NOMO-1 treated with dmso at 0.1 percent for 144 hours (cell line): ENCODE measurements around the gene HSPB6.
"Not testable (repeated sequence)": the region's sequence is repeated elsewhere in the genome, so short reads cannot be mapped to it uniquely, and the experiment has no call there.

Experiments
- DNase-seq: peaks from one replicate; lab custom pipeline; 2025; ENCODE audit not compliant: unreplicated experiment; lab: John Stamatoyannopoulos, UW

The HSPB6 gene, protein sequence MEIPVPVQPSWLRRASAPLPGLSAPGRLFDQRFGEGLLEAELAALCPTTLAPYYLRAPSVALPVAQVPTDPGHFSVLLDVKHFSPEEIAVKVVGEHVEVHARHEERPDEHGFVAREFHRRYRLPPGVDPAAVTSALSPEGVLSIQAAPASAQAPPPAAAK

DNA sequence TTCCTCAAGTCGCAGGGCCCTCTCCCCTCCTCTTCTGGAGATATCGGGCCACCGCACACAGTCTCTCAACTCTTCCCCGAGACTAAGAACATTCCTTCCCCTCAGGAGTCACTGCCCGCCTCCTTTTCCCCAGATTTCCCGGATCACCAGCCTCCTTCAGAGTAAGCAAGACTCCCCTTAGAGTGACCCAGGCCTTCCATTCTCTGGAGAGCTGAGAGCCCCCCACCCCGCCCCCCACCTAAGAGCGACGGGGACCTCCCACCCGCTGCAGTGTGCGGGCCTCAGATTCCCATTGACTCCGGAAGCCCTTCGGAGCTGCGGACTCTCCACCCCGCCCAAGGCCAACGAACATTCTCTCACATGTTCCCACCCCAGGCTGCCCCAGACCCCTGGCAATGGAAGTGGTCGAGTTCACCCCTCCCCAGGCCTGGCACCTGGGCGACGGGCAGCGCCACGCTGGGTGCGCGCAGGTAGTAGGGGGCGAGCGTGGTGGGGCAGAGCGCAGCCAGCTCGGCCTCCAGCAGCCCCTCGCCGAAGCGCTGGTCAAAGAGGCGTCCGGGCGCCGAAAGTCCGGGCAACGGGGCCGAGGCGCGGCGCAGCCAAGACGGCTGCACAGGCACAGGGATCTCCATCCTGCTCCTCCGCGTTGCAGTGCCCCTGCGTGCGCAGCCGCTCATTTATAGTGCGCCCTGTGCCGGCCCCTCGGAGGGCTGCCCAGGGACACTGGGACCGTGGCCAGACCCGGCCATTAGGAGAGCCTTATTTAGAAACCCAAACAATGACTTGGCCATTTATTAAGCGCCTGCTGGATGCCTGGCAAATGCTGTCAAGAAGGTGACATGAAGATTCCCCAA is at the start of gene HSPB6:
Gene HSPB6, minus strand, starts transcription at position 653 of the 854 bp plus-strand sequence. Its CDS starts 21 bp downstream, at position 632.
- no peak for DNase-seq

DNA sequence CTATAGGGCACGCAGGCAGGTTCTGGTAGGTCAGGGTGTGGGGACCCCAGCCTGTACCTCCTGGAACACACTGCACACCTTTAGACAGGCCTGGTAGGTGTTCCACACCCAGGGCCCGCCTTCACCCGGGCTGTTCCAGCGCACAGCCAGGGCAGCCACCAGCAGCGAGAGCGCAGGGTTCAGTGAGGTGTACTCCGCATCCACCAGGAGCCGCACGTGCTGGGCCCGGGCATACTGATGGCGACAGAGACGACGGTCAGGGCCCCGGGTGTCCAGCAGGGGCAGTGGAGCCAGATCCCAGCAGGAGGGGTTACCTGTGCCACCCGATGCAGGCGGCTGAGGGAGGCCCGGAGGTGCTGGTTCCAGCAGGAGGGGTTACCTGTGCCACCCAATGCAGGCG is 49.8 kb upstream of the HSPB6 start:
- no peak for DNase-seq

DNA sequence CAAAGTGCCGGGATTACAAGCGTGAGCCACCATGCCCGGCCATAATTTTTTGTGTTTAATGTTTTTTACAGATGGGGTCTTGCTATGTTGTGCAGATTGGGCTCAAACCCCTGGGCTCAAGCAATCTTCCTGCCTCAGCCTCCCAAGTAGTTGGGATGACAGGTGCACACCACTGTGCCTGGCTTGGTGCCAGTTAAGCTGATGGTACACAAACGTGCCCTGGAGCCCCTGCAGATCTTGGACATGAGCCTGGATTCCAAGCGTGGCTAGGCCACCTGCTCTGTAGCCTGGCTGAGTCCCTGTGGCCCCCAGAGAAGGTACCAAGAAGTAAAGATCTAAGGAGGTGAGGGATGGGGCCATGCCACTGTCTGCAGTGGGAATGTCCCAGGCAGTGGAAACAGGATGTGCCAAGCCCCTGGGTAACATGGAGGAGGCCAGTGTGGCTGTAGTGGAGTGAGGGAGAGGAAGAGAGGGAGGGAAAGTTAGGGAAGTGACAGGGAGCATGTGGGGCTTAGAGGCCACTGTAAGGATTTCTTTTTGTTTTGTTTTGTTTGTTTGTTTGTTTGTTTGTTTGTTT is 48.8 kb upstream of the HSPB6 start:
- no peak for DNase-seq

DNA sequence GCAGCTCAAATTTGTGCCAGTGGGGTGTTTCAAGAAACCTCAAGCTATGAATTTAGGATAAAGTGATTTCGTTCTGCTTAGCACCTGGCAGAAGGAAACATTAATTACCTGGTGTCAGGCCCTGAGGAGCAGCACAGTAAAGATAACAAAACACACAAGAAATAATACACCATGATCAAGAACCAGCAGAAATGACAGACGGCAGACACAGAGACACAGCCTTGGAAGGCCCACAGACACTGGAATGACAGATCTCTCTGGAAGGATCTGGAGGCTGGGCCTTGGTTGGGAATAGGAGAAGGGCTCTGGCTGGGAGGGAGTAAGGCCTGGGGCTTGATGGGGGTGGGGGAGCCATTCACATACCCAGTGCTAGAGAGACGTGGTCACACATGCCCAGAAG is 45.0 kb upstream of the HSPB6 start:
- no peak for DNase-seq

DNA sequence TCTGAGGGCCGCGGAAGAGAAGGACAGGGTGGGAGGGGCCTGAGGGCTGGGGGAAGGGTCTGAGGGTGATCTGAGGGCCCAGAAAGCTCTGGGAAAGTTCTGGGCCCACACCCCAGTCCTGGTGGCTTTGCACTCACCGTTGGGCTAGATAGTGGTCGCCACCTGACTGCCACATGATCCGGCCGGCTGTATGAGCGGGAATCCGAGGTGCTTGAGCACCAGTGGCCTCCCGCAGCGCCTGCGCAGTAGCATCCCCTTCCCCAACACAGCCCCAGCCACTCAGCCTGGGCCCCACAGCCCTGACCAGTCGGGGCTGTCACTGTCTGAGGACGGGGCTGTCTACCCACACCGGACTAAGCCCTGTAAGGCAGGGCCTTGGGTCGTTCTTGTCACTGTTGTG is 40.8 kb upstream of the HSPB6 start:
- DNase-seq: no peak

DNA sequence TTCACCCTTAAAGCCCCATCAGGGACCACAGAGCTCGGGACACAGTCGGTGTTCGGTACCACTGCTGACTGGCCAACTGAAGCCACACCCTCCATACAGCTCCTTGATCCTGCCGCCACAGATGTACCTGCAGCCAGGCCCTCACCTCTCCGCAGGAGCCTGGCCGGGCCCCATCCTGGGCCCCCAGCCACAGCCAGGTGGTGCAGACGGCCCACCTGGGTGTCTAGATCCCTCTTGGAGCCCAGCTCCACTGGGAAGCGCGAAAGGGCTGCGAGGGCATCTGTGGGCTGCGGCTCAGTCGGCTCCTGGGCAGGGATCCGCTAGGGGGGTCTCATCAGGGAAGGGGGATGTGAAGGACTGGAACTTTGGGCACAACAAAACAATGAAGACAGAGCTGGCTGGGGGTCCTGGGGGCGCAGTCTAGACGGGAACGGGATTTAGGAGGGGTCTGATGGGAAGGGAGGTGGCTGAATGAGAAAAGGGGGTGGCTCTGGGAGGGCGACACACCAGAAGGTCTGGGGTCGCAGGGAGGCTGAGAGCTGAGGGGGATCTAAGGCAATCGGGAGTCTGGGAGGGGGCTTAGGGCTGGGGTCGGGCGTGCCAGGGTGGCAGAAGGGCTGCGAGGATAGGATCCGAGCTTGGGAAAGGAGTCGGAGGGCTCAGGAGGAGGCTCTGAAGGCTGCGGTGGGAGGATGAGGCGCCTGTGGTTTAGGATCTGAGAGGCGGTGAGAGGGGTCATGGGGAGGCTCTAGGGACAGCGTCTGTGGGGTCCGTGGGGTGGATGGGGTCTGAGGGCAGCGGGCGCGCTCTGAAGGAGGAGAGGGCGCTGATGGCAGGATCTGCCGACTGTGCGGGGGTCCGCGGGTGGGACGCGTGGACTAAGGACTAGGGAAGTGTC is 40.1 kb upstream of the HSPB6 start:
- no peak for DNase-seq

DNA sequence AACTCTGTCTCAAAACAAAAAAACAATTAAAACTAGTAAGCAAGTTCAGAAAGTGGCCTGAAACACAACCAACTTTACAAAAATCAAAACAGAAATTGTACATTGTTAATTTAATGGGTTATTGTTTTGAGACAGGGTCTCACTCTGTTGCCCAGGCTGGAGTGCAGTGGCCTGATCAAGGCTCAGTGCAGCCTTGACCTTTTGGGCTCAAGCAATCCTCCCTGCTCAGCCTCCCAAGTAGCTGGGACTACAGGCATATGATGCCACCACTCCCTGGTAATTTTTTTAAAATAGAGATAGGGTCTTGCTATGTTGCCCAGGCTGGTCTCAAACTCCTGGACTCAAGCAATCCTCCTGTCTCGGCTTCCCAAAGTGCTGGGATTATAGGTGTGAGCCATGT is 38.7 kb upstream of the HSPB6 start:
- not testable (repeated sequence) for DNase-seq

DNA sequence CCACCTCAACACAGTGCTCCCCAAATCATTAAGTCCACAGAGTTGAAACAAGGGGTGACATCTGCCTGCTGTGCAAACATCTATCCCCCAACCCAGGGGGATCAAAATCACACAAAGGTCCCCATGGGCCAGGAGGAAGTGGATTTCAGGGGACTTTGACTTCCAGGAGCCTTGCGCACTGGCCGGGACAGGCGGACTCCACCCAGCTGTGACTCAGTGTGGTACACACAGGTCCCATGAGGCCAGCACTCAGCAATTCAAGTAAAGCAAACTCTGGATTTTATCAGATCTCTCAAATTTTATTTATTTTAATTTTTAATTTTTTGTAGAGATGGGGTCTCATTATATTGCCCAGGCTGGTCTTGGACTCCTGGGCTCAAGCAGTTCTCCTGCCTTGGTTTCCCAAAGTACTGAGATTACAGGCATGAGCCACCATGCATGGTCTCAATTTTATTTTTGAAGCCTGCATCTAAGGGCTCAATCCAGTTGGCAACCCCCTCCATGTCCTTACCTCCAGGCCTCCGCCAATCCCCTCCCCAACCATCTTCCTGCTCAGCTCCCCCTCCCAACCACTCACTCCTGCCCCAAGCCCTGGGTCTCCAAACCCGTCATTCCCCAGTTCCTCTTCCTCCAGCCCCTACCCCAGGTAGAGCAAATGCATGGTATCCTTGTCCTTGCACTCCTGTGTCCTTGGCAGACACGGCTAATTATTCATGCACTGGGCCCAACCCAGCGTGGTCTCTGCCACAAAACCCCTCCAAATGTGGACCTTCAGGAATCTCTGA is 36.7 kb upstream of the HSPB6 start:
- DNase-seq: no peak

DNA sequence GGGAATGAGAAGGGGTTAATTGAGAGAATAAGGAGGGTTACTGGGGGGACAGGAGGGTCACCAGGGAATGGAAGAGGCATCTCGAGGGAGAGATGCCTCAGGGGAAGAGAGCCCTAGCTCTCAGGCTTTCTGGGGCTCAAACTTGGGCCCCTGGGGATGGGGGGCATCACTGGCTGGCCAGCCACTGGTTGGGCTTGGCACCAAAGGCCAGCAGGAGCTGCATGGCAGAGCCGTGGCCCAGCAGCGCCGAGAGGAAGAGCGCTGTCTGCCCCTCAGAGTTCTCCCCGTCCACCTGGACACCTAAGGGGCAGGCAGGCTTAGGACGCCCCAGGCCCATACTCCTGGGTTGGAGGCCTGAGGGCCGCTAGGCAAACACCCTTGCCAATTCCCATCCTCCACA is 36.1 kb upstream of the HSPB6 start:
- no peak for DNase-seq

DNA sequence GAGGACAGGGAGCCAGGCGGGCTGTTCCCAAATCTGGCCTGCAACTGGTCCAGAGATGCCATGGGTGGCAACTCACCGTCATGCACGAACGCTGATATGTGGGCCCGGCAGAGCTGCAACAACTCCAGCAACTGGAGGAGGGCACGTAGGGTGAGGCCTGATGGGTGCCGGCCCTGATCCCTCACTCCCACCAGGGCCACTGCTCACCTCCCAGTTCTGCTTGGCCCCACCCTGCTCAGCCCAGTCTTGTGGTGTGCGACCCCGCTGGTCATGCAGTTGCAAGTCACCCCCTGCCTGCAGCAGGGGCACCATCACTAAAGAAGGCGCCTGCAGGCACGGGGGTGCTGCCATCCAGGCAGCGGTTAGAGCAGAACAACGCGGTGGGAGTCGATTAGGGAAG is 35.5 kb upstream of the HSPB6 start:
- no peak for DNase-seq

DNA sequence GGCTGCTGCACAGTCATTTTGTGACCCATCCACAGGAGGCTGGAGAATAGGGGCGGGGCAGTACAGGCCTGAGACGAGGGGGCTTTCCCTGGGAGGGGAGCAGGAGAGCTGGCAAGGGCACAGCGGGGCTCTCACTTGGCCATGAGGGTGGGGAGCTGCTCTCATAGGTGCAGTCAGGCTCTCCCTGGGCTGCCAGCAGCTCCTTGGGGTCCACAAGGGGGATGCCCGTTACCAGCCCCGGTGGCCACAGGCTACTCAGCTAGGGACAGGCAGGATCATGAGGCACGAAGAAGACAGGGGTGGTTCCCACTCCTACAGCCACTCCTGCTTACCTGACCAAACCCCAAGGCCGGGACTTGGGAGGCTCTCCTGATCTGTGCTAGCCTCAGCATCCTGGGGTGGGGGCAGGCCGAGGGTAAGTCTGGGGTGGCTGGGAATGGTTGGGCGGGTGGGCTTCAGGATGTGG is 35.0 kb upstream of the HSPB6 start:
- no peak for DNase-seq

DNA sequence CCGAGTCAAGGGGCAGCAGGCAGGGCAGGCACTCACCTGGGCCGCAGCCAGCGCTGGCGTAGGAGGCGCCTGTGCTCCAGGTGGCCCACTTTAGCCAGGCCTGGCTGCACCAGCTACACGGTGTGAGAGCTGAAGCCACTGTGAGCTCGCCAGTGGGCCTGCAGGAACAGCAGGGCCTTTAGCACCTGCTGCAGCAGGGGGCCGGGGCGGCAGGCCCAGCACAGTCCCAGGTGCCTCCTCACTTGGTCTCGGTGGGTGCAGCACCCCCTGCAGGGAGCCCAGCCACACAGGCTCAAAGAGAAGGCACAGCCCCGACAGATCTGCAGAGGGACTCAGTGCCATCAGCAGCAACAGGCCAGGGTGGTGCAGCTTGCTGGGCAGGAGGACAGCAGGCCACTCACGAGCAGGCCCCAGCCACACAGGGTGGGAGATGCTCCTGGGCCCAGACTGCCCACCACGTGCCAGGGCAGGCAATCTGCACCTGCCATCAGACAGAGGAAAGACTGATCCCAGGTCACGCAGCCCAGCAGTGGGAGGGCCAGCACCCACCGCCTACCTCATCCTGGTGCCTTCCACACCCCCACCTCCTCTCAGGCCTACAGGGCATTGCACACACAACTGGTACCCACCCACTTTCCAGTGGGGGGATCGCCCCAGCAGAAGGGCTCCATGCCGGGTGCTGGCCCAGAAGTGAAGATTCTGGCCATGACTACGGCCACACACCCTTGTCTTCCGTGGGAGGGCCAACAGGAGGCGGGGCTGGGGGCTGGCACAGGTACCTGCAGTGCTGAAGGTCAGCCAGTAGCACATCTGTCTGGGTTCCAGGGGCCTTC is 34.4 kb upstream of the HSPB6 start:
- no peak for DNase-seq

DNA sequence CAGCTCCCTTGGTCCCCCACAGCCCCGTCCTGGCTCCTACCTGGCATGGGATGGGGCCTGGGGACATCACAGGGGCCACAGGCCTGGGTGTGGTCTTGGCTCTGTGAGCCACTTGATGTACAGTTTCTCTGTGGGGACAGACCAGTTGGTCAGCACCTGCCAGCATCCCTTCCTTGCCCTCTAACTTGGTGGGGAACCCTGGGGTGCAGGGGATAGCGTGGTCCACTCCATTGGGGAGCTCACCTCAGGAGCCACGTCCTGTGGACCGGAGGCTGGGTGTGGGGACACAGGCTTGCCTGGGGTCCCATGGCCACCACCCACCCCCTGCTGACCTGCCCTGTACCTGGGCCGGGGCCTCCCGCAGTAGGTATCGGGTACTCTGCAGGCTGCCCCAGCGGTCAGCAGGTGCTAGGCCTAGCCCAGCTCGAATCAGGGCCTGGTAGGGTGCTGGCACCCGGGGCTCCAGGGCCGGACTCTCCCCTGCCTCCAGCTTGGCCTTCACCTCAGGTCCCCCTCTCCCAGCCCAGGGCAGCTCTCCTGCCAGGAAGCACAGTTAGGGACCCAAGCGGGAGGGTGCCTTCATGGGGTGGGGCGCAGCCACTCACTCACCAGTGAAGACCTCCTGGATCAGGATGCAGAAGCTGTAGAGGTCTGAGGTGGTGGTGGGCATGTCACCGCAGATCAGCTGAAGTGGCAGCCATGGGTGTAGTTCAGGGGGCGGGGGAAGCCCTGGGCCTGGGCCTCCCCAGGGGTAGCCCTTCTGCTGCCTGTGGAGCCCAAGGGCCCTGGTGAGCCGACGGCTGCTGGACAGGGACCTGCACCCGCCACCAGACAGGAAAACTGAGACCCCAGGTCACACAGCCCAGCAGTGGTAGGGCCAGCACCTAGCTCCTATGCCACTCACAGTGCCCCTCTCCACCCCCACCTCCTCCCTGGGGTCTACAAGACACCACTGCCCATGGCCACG is 33.4 kb upstream of the HSPB6 start:
- no peak for DNase-seq

DNA sequence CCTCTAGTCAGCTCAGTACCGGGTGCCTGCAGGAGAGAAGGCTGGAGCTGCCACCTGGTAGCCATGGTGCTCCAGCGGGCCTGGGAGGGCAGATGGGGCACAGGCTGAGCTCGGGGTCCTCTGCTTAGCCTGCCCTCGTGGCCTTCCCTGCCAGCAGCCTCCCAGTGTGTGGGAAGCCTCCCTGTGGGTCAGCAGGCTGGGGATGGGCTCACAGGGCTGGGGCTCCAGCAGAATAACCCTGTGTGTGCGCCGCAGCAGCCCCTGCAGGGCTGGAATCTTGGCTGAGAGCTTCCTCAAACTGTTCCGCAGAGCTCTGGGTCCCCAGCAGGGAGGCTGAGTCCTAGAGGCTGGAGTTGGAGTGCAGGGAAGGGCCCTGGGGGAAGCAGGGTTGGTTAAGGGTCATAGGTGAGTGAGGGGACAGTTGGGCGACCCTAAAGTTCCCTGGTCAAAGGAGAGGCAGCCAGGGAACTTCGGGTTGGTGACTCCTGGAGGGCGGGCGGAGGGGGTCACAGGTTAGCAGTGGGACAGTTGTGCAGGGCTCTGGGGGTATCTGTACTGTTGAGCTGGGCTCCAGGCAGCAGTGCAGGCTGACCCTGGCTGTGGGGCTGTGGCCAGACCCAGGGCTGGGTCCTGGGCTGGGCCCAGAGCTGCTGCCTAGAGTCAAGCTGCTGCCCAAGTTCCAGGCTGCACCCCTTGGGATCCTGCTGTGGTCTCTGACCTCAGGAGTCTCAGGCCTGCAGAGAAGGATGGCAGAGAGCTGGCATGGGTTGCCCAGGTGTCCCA is 32.6 kb upstream of the HSPB6 start:
- no peak for DNase-seq

DNA sequence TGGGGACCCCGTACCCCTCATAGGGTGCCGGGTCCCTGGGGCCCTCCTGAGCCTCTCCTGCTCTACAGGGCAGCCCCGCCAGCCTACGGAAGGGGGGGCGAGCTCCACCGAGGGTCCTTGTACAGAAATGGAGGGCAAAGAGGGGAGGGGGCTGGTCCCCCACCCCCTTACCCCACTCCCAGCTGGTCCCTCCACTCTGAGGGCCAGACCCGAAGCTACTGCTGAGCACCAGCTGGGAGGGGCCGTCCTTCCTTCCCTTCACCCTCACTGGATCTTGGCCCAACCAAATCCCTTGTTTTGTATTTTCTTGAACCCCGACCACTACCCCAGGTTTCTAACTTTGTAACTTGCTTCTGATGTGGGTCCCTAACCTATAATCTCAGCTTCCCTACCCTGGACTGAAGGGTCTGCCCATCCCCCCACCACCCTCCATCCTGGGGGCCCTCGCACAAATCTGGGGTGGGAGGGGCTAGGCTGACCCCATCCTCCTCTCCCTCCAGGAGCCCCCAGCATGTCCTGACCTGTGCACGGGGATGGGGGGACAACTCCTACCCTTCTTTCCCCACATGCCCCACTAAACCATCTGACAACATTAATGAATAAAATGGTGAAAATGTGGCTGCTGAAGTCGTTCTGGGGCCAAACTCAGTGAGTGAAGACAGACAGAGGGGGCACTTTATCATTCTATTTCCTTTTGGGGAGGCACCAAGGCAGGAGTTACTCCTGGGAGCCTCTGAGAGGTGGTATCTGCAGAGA is 31.6 kb upstream of the HSPB6 start:
- DNase-seq: no peak

DNA sequence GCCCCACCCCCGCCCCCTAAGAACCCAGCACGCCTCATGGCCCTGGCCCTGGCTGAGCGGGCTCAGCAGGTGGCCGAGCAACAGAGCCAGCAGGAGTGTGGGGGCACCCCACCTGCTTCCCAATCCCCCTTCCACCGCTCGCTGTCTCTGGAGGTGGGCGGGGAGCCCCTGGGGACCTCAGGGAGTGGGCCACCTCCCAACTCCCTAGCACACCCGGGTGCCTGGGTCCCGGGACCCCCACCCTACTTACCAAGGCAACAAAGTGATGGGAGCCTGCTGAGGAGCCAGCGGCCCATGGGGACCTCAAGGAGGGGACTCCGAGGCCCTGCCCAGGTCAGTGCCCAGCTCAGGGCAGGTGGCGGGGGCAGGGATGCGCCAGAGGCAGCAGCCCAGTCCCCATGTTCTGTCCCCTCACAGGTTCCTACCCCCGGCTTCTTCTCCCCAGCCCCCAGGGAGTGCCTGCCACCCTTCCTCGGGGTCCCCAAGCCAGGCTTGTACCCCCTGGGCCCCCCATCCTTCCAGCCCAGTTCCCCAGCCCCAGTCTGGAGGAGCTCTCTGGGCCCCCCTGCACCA is 30.5 kb upstream of the HSPB6 start:
- DNase-seq: no peak
